ENCODE data around the gene ANKS1A. TPM values are rescaled to one million over a fixed set of nuclear protein-coding genes. Genes with fewer than 3 reads are reported as not detected.

ANKS1A gene
- polyA plus RNA-seq, 1 experiment, result 5.1 TPM

DNA sequence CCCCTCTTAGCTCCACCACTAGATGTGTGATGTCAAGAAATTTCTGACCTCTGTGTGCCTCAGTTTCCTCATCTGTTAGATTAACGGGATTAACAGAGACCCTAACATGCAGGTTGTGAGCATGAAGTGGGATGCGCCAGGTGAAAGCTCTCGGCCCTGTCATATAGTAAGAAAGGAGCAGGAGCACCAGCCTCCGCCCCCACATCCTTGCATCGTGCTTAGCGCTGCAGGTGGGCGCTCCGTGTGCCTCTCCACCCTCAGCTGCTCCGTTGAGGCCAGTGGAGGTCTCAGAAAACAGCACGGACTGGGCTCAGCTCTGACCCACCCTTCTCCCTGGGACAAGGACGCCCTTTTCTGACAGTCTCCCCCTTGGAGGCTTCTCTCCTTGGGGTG lies 188.7 kb downstream of the ANKS1A start:
- TF ChIP-seq, protein P1, sequence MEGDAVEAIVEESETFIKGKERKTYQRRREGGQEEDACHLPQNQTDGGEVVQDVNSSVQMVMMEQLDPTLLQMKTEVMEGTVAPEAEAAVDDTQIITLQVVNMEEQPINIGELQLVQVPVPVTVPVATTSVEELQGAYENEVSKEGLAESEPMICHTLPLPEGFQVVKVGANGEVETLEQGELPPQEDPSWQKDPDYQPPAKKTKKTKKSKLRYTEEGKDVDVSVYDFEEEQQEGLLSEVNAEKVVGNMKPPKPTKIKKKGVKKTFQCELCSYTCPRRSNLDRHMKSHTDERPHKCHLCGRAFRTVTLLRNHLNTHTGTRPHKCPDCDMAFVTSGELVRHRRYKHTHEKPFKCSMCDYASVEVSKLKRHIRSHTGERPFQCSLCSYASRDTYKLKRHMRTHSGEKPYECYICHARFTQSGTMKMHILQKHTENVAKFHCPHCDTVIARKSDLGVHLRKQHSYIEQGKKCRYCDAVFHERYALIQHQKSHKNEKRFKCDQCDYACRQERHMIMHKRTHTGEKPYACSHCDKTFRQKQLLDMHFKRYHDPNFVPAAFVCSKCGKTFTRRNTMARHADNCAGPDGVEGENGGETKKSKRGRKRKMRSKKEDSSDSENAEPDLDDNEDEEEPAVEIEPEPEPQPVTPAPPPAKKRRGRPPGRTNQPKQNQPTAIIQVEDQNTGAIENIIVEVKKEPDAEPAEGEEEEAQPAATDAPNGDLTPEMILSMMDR (IDR thresholded peaks at IDR 0.05; ENCODE audit: low read depth, low read length), result no peak
- no peak for DNase-seq (ENCODE audit: low read depth, low spot score)
- Histone ChIP-seq H3K27ac (ENCODE audit: low read depth, low read length) (no peak overlapping the region), H3K4me3 (ENCODE audit: low read depth, low read length) (no peak overlapping the region), H3K27me3 (ENCODE audit: control insufficient read depth, insufficient read depth, low read length) (no peaks in the 10 kb centered on the region), H3K9me3 (ENCODE audit: control insufficient read depth, insufficient read depth, low read length) (no peaks in the 10 kb centered on the region)
- ChIA-PET CTCF (no interaction called here), POLR2A (no interaction called here)

DNA sequence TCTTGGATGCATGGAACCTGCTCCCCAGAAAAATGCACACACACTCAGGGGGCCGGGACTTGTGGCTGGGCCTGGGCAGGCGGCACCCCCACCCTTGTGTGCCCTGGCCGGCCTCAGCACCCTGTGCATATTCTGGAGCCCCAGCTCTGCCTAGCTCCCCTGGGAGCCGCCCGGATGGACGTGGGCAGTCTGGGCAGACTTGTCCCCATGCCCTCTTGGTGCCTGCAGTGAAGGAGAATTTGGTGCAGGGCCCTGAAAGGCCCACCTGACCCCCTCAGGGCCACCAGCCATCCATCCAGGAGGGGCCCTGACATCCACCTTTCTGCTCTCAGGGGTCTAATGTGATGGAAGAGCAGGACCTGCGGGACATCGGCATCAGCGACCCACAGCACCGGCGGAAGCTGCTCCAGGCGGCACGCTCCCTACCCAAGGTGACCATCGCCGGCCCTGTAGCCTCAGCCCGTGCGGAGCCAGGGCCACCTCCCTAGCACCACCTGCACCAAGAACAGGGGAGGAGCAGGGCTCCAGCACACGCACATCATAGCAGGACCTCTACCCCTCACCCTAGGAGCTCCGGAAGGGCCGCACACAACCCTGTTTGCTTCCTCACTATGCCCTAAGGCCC lies 189.3 kb downstream of the ANKS1A start:
- POLR2A ChIA-PET, result no interaction called here
- H3K9me3 ChIP-seq (ENCODE audit: control insufficient read depth, insufficient read depth, low read length), result no peaks in the 10 kb centered on the region
- DNase-seq (ENCODE audit: low read depth, low spot score), result no peak
- H3K27ac ChIP-seq (ENCODE audit: low read depth, low read length), result no peak overlapping the region
- CTCF ChIA-PET, result no interaction called here
- no peaks in the 10 kb centered on the region for H3K27me3 ChIP-seq (ENCODE audit: control insufficient read depth, insufficient read depth, low read length)
- TF ChIP-seq, protein P1 (IDR thresholded peaks at IDR 0.05; ENCODE audit: low read depth, low read length), result no peak
- H3K4me3 ChIP-seq (ENCODE audit: low read depth, low read length), result no peak overlapping the region

DNA sequence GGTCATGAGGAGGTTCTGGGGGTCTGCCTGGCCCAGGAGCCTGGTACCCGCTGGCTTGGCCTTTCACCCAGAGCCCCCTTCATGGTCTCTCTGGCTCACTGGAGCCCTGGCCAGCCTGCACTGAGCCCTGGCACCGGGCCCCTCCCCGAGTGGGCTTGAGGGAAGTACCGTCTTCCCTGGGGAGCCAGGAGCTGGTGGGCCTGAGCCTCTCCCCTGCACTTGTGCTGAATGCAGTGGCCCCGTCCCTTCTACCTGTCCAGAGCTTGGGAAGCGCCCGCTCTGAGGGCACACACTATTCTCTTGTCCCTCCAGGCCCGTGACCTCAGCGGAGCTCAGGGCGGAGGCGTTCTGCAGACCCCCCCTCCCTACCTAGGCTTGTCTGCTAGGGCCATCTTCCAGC lies 189.8 kb downstream of the ANKS1A start:
- CTCF ChIA-PET, result interaction anchor here (0.8 kb wide), 1 partner anchor 14 kb away, joined by 3 read pairs; no protein-coding TSS in a partner anchor
- TF ChIP-seq, protein P1 (IDR thresholded peaks at IDR 0.05; ENCODE audit: low read depth, low read length), result no peak
- Histone ChIP-seq H3K27me3 (ENCODE audit: control insufficient read depth, insufficient read depth, low read length) (no peaks in the 10 kb centered on the region), H3K9me3 (ENCODE audit: control insufficient read depth, insufficient read depth, low read length) (no peaks in the 10 kb centered on the region), H3K27ac (ENCODE audit: low read depth, low read length) (no peak overlapping the region), H3K4me3 (ENCODE audit: low read depth, low read length) (no peak overlapping the region)
- no peak for DNase-seq (ENCODE audit: low read depth, low spot score)
- POLR2A ChIA-PET, result no interaction called here

DNA sequence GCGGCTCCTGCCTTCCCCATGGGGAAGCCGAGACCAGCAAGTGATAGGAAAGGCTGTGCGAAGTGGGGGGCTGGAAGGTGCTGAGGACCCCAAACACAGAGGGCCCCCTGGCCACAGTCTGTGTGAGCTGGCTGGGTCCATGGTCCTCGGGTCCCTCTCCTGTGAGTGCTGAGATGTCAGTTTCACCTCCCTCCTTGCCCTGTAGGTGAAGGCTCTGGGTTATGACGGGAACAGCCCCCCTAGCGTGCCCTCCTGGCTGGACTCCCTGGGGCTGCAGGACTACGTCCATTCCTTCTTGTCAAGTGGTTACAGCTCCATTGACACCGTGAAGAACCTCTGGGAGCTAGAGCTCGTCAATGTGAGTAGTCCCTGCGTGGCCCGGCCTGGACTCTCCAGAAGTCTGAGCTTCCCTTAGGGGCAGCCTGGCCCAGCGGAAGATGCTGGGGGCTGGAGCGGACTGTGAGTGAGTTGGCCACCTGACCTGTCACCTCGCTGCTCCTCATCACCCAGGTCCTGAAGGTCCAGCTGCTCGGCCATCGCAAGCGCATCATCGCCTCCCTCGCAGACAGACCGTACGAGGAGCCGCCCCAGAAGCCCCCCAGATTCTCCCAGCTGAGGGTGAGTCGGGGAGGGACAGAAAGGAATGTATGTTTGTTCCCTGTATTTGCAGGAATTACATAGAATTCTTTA lies 190.4 kb downstream of the ANKS1A start:
- no peak overlapping the region for H3K27ac ChIP-seq (ENCODE audit: low read depth, low read length)
- TF ChIP-seq, protein P1 (IDR thresholded peaks at IDR 0.05; ENCODE audit: low read depth, low read length), result no peak
- H3K9me3 ChIP-seq (ENCODE audit: control insufficient read depth, insufficient read depth, low read length), result no peaks in the 10 kb centered on the region
- no peak for DNase-seq (ENCODE audit: low read depth, low spot score)
- H3K27me3 ChIP-seq (ENCODE audit: control insufficient read depth, insufficient read depth, low read length), result no peaks in the 10 kb centered on the region
- ChIA-PET CTCF (interaction anchor here (0.5 to 0.8 kb wide), 2 partner anchors 12 to 14 kb away, joined by 3 to 4 read pairs; no protein-coding TSS in a partner anchor), POLR2A (interaction anchor here (0.7 kb wide), 1 partner anchor 87 kb away, joined by 3 read pairs; no protein-coding TSS in a partner anchor)
- H3K4me3 ChIP-seq (ENCODE audit: low read depth, low read length), result no peak overlapping the region

Data from AG04450 (cell line).